ENCODE measurements around the gene FOXP1. TPM values are rescaled to one million over a fixed set of nuclear protein-coding genes. Genes with fewer than 3 reads are reported as not detected.

FOXP1 gene
- total RNA-seq, 2 experiments from 2014 or later: 493 to 508 TPM

GRCh38 chr3:71628522-71628921 is 45.0 kb upstream of the FOXP1 start:
- Mint-ChIP-seq H3K27me3 (no peaks in the 10 kb centered on the region), H3K4me3 (no peak overlapping the region), H3K36me3 (ENCODE audit: low read depth) (peaks cover 7% of the 10 kb centered on the region), H3K9me3 (no peaks in the 10 kb centered on the region), H3K4me1 (ENCODE audit: low read depth) (no peaks in the 10 kb centered on the region), H3K27ac (no peak overlapping the region)
- ATAC-seq (ENCODE audit: poor library complexity): no peak
- Histone ChIP-seq H3K4me3 (ENCODE audit: low read length) (no peak overlapping the region), H3K27me3 (ENCODE audit: control insufficient read depth in 1 of 2, insufficient read depth in 2 of 2, low read length in 2 of 2) (no peaks in the 10 kb centered on the region), H3K9me3 (ENCODE audit: control insufficient read depth in 1 of 2, insufficient read depth in 1 of 2, low read length in 2 of 2) (no peaks in the 10 kb centered on the region), H3K4me1 (ENCODE audit: insufficient read depth, low read length) (no peaks in the 10 kb centered on the region), H3K27ac (ENCODE audit: low read depth in 1 of 2, low read length in 2 of 2) (no peak overlapping the region), H3K36me3 (ENCODE audit: insufficient read depth, low read length) (no peaks in the 10 kb centered on the region)
- ChIA-PET POLR2A (no interaction called here), CTCF (no interaction called here)
- TF ChIP-seq CTCF (IDR thresholded peaks at IDR 0.05): no peak
- intact Hi-C loops (cut with DNase I, micrococcal nuclease): no loop called here
- DNase-seq: no peak

GRCh38 chr3:71625676-71626075 is 42.1 kb upstream of the FOXP1 start:
- peak in 1 of 14 experiments; percentile 20 for DNase-seq
- H3K27me3 Mint-ChIP-seq: no peaks in the 10 kb centered on the region
- no peak overlapping the region for H3K27ac ChIP-seq (ENCODE audit: low read depth in 1 of 2, low read length in 2 of 2)
- TF ChIP-seq CTCF (IDR thresholded peaks at IDR 0.05): no peak
- H3K27me3 ChIP-seq (ENCODE audit: control insufficient read depth in 1 of 2, insufficient read depth in 2 of 2, low read length in 2 of 2): no peaks in the 10 kb centered on the region
- no peaks in the 10 kb centered on the region for H3K4me1 Mint-ChIP-seq (ENCODE audit: low read depth)
- intact Hi-C loops (cut with DNase I, micrococcal nuclease): no loop called here
- H3K4me1 ChIP-seq (ENCODE audit: insufficient read depth, low read length): no peaks in the 10 kb centered on the region
- H3K36me3 Mint-ChIP-seq (ENCODE audit: low read depth): peaks cover 16% of the 10 kb centered on the region
- no peaks in the 10 kb centered on the region for H3K9me3 Mint-ChIP-seq
- ChIA-PET CTCF (interaction anchor here (0.6 kb wide), 1 partner anchor 524 kb away, joined by 3 read pairs; no protein-coding TSS in a partner anchor), POLR2A (no interaction called here)
- H3K4me3 Mint-ChIP-seq: no peak overlapping the region
- ATAC-seq (ENCODE audit: poor library complexity): no peak
- H3K9me3 ChIP-seq (ENCODE audit: control insufficient read depth in 1 of 2, insufficient read depth in 1 of 2, low read length in 2 of 2): no peaks in the 10 kb centered on the region
- H3K36me3 ChIP-seq (ENCODE audit: insufficient read depth, low read length): no peaks in the 10 kb centered on the region
- H3K27ac Mint-ChIP-seq: no peak overlapping the region
- H3K4me3 ChIP-seq (ENCODE audit: low read length): no peak overlapping the region

- Mint-ChIP-seq H3K4me3 (no peak overlapping the region), H3K27me3 (no peaks in the 10 kb centered on the region), H3K27ac (no peak overlapping the region), H3K9me3 (no peaks in the 10 kb centered on the region), H3K4me1 (ENCODE audit: low read depth) (peaks cover 4% of the 10 kb centered on the region), H3K36me3 (ENCODE audit: low read depth) (peaks cover 27% of the 10 kb centered on the region)
- intact Hi-C loops (cut with DNase I, micrococcal nuclease): no loop called here
- Histone ChIP-seq H3K9me3 (ENCODE audit: control insufficient read depth in 1 of 2, insufficient read depth in 1 of 2, low read length in 2 of 2) (no peaks in the 10 kb centered on the region), H3K4me1 (ENCODE audit: insufficient read depth, low read length) (no peaks in the 10 kb centered on the region), H3K4me3 (ENCODE audit: low read length) (no peak overlapping the region), H3K27me3 (ENCODE audit: control insufficient read depth in 1 of 2, insufficient read depth in 2 of 2, low read length in 2 of 2) (no peaks in the 10 kb centered on the region), H3K27ac (ENCODE audit: low read depth in 1 of 2, low read length in 2 of 2) (no peak overlapping the region), H3K36me3 (ENCODE audit: insufficient read depth, low read length) (no peaks in the 10 kb centered on the region)
- DNase-seq: no peak
- no peak for ATAC-seq (ENCODE audit: poor library complexity)
- TF ChIP-seq CTCF (IDR thresholded peaks at IDR 0.05): no peak
- POLR2A ChIA-PET: no interaction called here
- CTCF ChIA-PET: no interaction called here
Observed at GRCh38 chr3:71621825-71622537, 38.5 kb upstream of the FOXP1 start.
